ENCODE results near the gene OLR1.

DNA sequence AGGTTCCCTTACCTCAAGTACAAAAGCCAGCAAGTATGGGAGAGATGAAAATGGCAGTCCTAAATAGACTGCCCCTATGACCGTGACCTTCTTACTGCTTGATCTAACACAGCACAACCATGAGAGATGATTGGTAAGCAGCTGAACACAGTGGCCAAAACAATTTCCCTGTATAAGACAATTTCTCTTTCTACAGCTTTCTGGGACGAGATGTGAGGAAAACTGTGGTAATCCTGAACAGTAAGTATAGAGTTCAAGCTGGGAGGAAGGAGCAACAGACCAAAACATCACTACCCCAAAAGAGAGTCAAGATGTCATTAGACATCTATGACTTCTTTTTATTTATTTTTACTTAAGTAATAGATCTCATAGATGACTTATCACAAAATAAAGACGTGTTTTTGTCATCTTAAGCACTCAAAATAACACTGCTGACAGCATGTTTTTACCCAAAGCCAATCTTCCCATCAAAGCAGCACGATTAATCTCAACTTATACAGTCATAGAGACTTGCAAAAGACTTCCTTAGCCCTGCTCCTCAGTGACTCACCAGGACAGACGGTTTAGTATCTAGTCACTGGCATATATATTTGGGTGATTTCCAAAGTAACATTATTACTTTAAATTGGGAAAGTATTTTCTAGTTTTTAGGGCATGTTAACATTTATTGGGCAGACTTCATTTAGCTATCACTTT, 10.6 kb upstream of the OLR1 start:
- TF ChIP-seq, protein P1, sequence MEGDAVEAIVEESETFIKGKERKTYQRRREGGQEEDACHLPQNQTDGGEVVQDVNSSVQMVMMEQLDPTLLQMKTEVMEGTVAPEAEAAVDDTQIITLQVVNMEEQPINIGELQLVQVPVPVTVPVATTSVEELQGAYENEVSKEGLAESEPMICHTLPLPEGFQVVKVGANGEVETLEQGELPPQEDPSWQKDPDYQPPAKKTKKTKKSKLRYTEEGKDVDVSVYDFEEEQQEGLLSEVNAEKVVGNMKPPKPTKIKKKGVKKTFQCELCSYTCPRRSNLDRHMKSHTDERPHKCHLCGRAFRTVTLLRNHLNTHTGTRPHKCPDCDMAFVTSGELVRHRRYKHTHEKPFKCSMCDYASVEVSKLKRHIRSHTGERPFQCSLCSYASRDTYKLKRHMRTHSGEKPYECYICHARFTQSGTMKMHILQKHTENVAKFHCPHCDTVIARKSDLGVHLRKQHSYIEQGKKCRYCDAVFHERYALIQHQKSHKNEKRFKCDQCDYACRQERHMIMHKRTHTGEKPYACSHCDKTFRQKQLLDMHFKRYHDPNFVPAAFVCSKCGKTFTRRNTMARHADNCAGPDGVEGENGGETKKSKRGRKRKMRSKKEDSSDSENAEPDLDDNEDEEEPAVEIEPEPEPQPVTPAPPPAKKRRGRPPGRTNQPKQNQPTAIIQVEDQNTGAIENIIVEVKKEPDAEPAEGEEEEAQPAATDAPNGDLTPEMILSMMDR (conservative IDR thresholded peaks at IDR 0.05 in 1 of 2, IDR thresholded peaks at IDR 0.05 in 1 of 2; ENCODE audit: extremely low read depth in 1 of 2, insufficient read depth in 1 of 2, low read depth in 1 of 2, low read length in 2 of 2): no peak
- no peak for TF ChIP-seq EZH2 (IDR thresholded peaks at IDR 0.05; ENCODE audit: borderline replicate concordance, low read length)

Measured in mammary epithelial cell (primary cell).